Right forelimb (tissue), 1 donor: Measurements from ENCODE around the gene MAPKAP1.

ENCODE experiments used
- DNase-seq: peaks from one replicate; pipeline ENCODE4 v3.0.0-alpha.2; 2018

The MAPKAP1 gene

GRCh38 chr9:125529589-125530515 lies 177.2 kb downstream of the MAPKAP1 start:
- no peak for DNase-seq

DNA sequence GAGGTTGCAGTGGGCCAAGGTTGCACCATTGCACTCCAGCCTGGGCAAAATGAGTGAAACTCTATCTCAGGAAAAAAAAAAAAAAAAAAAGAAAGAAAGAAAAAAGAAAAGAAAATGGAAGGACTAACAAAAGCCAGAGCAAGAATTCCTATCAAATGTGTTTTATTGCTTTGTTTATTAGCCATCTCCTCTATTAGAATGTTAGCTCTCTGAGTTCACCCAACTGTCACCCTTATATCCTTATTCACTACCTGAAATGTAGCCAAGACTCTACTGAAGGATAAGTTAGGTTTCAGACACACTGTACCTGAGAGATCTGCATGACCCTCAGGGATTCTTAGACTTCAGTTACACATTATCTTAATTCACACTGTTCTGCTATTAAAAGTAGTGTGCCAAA lies 177.9 kb downstream of the MAPKAP1 start:
- DNase-seq = no peak

DNA sequence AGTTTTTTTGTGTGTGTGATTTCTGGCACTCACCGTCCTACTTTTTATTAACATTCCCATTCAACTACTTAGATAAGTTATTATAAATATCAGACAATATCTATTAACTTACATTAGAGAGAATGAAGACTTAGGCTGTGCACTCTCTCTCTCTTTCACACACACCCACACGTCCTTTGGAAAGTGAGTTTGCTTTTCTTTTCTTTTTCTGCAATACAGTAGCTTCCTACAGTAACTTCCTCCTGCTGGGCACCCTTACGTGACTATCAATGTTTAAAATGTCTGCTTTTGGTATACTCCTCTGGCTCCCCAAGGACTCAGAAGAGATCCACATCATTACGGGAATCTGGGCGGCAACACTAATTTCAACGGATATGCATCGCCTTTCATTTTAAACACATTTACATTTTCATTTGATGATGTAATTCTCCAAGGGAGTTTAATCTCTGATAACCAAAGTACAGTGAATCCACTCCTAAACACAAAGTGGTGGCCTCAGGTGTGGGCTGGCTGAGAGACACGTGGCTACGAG lies 179.5 kb downstream of the MAPKAP1 start:
- DNase-seq = no peak

- DNase-seq = peak; percentile 67
Measured at GRCh38 chr9:125525921-125526631, 180.9 kb downstream of the MAPKAP1 start.

GRCh38 chr9:125524583-125525355 lies 182.2 kb downstream of the MAPKAP1 start:
- no peak for DNase-seq

GRCh38 chr9:125523681-125524080 lies 183.3 kb downstream of the MAPKAP1 start:
- DNase-seq = no peak

DNA sequence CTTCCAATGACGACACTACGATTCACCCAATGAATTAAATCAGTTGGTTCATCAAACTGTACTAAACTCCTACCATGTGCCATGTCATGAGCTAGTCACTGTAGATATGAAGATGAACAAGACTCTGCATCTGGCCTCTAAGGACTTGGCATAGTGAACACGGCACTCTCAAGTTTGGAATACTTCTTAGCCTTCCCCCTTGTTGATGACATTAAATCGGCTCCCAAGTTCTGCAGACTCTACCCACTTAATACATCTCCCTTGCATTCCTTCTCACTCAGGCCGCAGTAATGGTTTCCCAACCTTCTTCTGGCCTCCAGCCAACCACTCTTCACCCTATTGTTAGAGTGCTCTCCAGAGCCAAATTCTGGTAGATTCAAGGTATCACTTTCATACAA lies 184.7 kb downstream of the MAPKAP1 start:
- DNase-seq = no peak

DNA sequence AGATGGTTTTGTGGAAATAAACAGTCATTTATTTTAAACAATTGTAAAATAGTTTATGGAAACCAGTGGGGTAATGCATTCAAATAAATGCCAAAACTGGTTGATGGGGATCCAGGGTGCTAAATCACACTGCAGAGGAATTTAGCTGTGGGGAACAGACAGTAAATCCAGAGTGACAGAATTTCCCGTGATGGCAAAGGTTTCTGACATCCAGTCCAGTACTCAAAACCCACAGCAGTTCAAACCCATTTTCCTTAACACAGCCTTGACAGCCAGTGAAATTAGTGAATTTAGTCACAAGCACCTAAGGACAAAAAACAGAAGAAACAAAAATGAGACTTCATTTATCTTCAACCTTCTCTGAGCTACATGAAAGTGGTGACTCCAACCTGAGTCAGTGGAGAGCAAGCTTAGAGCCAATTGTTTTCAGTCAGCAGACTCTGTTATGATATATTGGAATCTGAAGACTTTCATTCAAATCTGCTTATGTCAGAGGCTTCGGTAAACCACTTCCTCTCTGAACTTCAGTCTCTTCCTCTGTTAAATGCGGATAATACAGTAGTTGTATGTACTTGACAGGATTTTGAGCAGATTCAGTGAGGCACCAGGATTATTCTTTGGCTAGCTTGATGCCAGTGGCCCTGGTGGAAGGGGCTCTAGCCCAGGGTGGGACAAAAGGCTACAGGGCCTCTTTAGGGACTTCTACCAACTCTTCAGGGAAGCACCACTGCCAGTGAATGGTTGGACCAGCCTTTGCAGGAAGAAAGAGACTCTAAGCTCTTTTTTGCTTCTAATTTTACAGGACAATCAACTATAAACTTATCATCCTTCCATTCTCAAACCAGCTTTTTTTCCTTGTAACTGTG lies 185.3 kb downstream of the MAPKAP1 start:
- DNase-seq = no peak

- no peak for DNase-seq
Measured at GRCh38 chr9:125519734-125520133, 187.3 kb downstream of the MAPKAP1 start.

- DNase-seq = no peak
Measured at GRCh38 chr9:125517577-125517976, 189.4 kb downstream of the MAPKAP1 start.

GRCh38 chr9:125515983-125516940 lies 190.7 kb downstream of the MAPKAP1 start:
- no peak for DNase-seq

GRCh38 chr9:125515281-125515680 lies 191.7 kb downstream of the MAPKAP1 start:
- no peak for DNase-seq

- no peak for DNase-seq
Measured at GRCh38 chr9:125514468-125514867, 192.5 kb downstream of the MAPKAP1 start.

DNA sequence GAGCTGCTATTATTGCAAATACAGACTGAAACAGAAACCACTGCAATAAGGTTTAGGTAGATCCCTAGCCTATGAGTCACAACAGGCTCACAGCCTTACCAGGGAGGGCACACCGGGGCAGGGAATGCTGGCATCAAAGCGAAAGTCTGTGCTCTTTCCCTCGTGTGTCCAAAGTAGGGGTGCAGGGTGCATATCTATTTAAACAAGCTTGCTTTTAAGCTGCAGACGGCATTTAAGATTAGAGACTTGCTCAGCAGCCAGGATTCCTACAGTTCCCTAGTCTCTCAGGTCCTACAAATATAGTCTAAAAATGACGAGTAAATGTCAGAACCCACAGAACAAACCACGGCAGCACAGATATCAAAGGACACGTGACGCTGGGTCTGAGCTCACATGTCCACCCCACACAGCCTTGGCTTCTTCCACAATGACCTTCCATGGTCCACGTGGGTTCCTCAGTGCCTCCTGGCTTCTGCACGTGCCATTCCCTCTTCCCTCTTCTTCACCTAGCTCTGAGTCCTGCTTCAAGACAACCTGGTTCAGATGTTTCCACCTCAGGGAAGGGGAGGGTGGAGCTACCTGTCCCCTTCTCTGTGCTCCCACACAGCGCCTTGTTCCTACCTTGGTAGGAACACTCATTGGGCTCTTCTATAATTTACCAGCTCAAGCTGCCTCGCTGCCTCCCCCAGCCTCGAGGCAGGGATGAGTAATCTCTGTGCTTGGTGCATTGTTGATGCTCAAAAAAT lies 193.2 kb downstream of the MAPKAP1 start:
- no peak for DNase-seq

- no peak for DNase-seq
Measured at GRCh38 chr9:125513303-125513667, 193.7 kb downstream of the MAPKAP1 start.

DNA sequence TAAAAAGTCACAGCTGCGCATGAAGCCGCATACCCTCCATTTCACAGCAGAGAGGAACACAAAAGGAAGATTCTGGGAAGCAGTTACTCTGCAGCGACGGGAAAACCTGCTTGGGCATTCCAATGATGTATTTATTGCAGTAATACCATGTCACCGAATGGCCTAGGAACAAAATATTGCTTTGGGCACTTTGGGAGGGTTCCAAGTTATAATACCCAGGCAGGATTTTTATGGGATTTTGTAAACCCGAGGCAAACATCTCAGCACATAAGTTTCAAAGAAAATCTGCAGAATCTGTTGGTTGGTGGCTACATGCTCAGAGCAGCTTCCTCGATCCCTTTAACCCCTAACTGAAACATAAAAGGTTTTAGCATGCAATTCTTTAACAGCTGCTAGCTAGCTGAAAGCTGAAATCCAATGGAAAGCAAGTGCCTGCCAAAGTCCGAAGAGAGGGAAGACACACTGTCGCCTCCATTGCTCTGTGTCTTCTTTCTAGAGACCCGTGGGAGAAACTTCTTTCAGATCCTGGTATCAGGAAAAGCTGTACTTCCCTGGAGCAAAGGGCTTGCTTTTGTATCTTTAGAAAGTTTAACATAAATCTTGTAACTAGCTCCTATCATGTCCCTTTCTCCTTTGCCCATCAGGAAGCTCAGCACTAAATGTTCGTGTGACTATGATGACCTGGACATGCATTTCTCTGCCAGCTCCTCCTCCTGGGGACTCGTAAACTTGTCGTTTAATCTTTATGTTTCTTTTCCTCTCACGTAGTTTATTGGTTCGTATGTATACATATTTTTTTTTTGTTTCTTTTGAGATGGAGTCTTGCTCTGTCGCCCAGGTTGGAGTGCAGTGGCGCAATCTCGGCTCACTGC lies 195.0 kb downstream of the MAPKAP1 start:
- no peak for DNase-seq

DNA sequence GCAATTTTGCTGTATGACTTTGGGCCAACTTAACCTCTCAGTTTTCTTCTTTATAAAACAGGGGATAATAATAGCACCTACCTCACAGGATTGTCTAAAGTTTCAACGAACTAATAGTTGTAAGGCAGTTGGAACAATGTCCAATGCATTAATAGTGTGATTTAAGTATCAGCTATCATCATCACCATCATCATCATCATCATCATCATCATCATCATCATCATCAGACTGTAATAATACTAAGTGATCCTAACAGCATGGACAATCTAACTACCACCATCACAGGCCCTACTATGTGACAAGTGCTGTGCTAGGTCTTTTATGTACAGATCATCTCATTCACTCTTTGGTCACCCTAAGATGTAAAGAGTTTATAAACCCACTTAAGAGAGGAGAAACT lies 196.0 kb downstream of the MAPKAP1 start:
- DNase-seq = no peak

- DNase-seq = no peak
Measured at GRCh38 chr9:125509476-125509875, 197.5 kb downstream of the MAPKAP1 start.

DNA sequence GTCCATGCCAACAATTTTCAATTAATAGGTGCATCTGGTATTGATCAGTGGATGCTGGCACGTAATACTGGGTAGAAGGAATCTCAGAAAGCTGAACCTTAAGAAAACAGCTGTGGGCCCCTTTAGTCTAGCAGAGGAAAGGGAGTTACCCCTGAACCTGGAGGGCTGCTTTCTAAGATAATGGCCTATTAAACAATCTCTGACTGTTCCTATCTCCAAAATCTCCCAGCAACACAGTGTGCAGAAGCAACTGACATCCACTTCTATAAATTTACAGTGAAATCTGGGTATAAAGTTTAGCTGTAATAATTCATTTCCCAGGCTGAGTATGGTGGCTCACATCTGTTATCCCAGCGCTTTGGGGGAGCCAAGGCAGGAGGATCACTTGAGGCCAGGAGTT lies 198.8 kb downstream of the MAPKAP1 start:
- no peak for DNase-seq
